ENCODE data around the gene ANKRD1.

- no peak for TF ChIP-seq ARNTL (CRISPR knock-in tag; IDR thresholded peaks at IDR 0.05; ENCODE audit: borderline replicate concordance, low read depth)
- TF ChIP-seq RARB (CRISPR knock-in tag; IDR thresholded peaks at IDR 0.05): no peak
- TF ChIP-seq, protein P1, sequence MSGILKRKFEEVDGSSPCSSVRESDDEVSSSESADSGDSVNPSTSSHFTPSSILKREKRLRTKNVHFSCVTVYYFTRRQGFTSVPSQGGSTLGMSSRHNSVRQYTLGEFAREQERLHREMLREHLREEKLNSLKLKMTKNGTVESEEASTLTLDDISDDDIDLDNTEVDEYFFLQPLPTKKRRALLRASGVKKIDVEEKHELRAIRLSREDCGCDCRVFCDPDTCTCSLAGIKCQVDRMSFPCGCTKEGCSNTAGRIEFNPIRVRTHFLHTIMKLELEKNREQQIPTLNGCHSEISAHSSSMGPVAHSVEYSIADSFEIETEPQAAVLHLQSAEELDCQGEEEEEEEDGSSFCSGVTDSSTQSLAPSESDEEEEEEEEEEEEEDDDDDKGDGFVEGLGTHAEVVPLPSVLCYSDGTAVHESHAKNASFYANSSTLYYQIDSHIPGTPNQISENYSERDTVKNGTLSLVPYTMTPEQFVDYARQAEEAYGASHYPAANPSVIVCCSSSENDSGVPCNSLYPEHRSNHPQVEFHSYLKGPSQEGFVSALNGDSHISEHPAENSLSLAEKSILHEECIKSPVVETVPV (CRISPR knock-in tag; IDR thresholded peaks at IDR 0.05): no peak
- no peak for TF ChIP-seq ZNF8 (CRISPR knock-in tag; IDR thresholded peaks at IDR 0.05)
- no peak for TF ChIP-seq PPARA (CRISPR knock-in tag; IDR thresholded peaks at IDR 0.05; ENCODE audit: borderline replicate concordance)
- no peak for TF ChIP-seq TSHZ2 (CRISPR knock-in tag; IDR thresholded peaks at IDR 0.05)
- no peak for TF ChIP-seq ZFP30 (CRISPR knock-in tag; IDR thresholded peaks at IDR 0.05)
Observed at GRCh38 chr10:90925079-90926029, 4.5 kb upstream of the ANKRD1 start.

Data from SK-N-SH treated with all-trans-retinoic acid at 6 μM for 48 hours (cell line).